HG03460 (cell line): ENCODE results near the gene ECEL1.
"Not testable (repeated sequence)": the region's sequence is repeated elsewhere in the genome, so short reads cannot be mapped to it uniquely, and the experiment has no call there.

ENCODE experiments used
- ATAC-seq: cut with Tn5 transposase; IDR thresholded peaks from one replicate; pipeline ENCODE4 v1.9.1; 2021; ENCODE audit not compliant: unreplicated experiment

The ECEL1 gene

DNA sequence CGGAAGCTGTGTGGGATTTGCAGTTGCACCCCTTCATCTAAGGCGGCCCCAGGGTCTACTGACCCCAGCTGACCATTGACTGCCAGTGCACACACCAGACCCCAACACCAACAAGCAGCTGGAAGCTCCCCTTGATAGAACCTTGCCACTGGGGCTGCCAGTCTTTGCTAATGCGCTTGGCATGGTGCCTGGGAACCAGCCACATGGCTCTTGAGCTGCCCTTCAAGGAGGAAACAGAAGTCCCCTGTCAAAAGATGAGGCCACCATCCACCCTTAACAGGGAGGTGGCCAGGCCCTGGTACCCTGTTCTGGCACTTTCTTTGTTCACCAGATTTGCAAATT lies 23.1 kb downstream of the ECEL1 start:
- no peak for ATAC-seq

DNA sequence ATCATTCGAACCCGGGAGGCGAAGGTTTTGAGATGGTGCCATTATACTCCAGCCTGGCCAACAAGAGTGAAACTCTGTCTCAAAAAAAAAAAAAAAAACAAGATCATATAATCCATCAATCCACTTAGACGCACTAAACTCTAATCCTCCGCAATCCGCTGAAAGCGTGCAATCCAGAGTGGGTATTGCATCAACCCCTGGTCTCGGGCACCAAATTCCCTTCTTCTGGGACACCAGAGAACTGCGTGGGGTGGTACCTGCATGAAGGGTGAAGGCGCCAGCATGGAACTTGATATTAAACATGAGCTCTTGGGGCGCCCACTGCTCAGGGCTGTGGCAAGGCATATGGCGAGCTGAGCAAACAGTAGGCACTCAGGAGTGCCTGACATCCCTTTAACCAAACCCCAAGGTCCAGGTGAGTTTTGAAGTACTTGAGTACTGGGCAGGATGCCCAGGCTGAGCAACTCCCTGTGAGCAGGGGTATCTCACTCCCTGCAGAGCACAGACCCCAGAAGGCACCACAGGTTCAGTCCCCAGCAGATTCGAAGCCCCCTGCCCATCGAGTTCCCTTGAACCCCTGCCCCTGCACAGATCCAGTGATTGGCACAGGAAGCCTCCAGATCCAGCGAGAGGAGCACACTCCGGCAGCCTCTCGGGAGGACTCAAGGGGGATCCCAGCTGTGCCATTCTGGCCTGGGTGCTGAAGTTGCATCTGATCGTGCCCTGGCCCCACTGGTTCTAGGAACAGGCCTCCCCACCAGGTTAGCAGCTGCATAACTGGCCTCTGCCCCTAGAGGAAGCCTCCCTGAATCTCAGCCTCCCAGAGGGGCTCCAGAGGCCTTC lies 23.7 kb downstream of the ECEL1 start:
- no peak for ATAC-seq

GRCh38 chr2:232460171-232460570 lies 27.5 kb downstream of the ECEL1 start:
- no peak for ATAC-seq

- ATAC-seq = no peak
These were observed 28.1 kb downstream of the ECEL1 start for GRCh38 chr2:232459419-232460035.

DNA sequence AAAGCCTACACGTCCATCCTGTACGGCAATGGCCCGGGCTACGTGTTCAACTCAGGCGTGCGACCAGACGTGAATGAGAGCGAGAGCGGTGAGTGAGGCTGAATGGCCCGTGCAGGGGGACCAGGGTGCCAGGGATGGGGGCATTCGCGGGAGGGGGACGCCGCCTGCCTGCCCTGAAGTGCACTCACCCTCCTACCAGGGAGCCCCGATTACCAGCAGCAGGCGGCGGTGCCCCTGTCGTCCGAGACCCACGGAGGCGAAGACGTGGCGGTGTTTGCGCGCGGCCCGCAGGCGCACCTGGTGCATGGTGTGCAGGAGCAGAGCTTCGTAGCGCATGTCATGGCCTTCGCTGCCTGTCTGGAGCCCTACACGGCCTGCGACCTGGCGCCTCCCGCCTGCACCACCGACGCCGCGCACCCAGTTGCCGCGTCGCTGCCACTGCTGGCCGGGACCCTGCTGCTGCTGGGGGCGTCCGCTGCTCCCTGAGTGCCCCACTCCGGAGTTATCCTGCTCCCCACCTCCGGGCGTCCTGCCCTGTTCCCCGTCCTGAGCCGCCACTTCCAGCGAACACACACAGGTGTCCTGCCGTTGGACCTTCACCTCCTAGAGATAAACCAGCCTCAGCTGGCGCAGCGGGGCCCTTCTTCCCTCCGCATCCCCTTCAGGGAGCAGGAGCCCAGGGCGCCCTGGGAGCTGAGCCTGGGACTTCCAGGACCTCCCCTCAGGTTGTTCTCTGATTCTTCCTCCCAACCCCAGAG lies 28.8 kb downstream of the ECEL1 start:
- no peak for ATAC-seq

GRCh38 chr2:232458051-232458660 lies 29.5 kb downstream of the ECEL1 start:
- ATAC-seq = no peak

- ATAC-seq = no peak
These were observed 30.3 kb downstream of the ECEL1 start for GRCh38 chr2:232457121-232458011.

- no peak for ATAC-seq
These were observed 31.1 kb downstream of the ECEL1 start for GRCh38 chr2:232456296-232457120.

GRCh38 chr2:232455426-232456255 lies 32.0 kb downstream of the ECEL1 start, which contains the start of gene ALPI:
TSS of gene ALPI (plus strand) at chr2:232456153. CDS start at chr2:232456200, 47 bp downstream.
- ATAC-seq = no peak

DNA sequence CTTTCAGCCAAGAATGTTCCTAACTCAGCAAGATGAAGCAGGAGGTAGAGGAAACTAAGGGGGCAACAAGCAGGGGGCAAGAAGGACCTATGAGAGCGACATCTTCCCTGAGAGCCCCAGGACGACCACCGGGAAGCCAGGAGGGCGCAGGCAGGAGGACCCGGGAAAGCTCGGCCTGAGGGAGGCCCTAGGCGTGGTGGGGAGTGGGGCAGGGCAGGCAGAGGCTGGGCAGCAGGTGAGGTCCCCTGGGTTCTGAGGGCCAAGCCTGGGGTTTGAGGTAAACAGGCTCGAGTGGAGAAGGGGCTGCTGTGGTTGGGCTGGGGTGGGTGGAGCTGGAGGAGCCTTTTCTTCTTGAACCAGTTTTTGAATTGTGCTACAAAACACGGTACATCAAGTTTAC lies 33.0 kb downstream of the ECEL1 start:
- ATAC-seq = no peak

- ATAC-seq = not testable (repeated sequence)
These were observed 36.0 kb downstream of the ECEL1 start for GRCh38 chr2:232451645-232452044.

- ATAC-seq = no peak
These were observed 37.7 kb downstream of the ECEL1 start for GRCh38 chr2:232449964-232450363.

GRCh38 chr2:232448304-232448690 lies 39.3 kb downstream of the ECEL1 start:
- no peak for ATAC-seq

GRCh38 chr2:232447638-232448303 lies 39.9 kb downstream of the ECEL1 start:
- no peak for ATAC-seq

DNA sequence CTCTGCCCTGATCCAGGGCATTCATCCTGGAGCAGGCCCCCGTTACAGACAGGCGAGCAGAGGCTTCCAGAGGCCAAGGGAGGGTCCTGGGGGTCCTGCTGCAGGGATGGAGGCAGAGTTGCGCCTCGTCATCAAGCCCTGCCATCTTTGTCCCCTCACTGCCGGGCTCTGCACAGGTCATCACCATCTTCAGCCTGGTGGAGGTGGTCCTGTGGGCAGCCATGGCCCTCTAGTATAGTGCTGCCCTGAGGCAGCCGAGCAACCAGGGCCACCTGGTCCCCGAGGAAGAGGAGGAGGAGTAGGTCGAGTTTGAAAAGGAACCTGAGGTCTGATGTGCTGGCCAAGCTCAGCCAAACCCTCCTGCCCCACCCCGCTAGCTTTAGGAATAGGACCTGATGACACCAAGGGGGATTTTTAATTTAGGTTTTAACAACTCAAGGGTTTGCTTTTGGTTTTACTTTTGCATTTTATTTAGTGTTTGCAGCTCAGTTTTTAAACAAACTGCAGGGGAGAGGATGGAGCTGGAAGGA lies 40.5 kb downstream of the ECEL1 start:
- no peak for ATAC-seq

DNA sequence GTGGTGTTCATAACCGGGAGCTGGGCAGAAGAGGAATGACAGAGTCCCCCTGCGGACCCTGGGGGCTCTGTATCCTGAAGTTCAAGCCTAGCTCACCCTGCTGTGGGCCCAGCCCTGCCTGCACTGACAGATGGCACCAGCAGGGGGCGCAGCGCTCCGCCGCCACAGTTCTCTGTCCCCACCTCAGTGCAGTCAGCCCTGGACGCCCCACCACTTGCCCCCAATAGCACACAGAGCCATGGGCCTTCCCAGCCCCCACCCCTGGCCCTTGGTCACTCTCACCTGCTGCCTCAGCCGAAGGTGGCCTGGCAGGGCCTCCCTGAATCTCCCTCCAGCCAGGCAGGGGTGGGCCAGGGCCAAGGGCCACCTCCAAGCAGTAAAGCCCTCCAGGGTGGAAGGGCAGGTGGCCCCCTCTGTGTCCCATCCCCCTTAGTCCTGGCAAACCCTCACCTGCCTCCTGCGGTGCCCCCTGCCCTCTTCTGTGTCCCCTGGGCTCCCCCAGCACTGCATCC lies 41.3 kb downstream of the ECEL1 start:
- ATAC-seq = not testable (repeated sequence)

- not testable (repeated sequence) for ATAC-seq
These were observed 42.3 kb downstream of the ECEL1 start for GRCh38 chr2:232445149-232445885.
